Osteocyte (in vitro differentiated cells): ENCODE results near the gene HAPLN2. TPM values are rescaled to one million over a fixed set of nuclear protein-coding genes. Genes with fewer than 3 reads are reported as not detected.

ENCODE experiments used
- DNase-seq: peaks from one replicate; pipeline ENCODE4 v3.0.0; 2021; ENCODE audit warnings: mixed read lengths; ENCODE audit not compliant: unreplicated experiment; ENCODE audit errors: extremely low spot score
- H3K27ac Mint-ChIP-seq: one replicate; pipeline ENCODE4 v1.8.0; 2021; ENCODE audit warnings: mild to moderate bottlenecking, mixed read lengths; ENCODE audit not compliant: unreplicated experiment
- H3K27me3 Mint-ChIP-seq: one replicate; pipeline ENCODE4 v1.8.0; 2021; ENCODE audit warnings: mixed read lengths; ENCODE audit not compliant: unreplicated experiment
- H3K36me3 Mint-ChIP-seq: one replicate; pipeline ENCODE4 v1.8.0; 2021; ENCODE audit warnings: mixed read lengths; ENCODE audit not compliant: unreplicated experiment
- H3K4me1 Mint-ChIP-seq: one replicate; pipeline ENCODE4 v1.8.0; 2021; ENCODE audit warnings: mixed read lengths; ENCODE audit not compliant: unreplicated experiment
- H3K4me3 Mint-ChIP-seq: one replicate; pipeline ENCODE4 v1.8.0; 2021; ENCODE audit warnings: mild to moderate bottlenecking, moderate library complexity, mixed read lengths; ENCODE audit not compliant: unreplicated experiment
- H3K9me3 Mint-ChIP-seq: one replicate; pipeline ENCODE4 v1.8.0; 2021; ENCODE audit warnings: mixed read lengths; ENCODE audit not compliant: unreplicated experiment
- CTCF ChIP-seq: fragments of 200-600 bp; sonication (generic); IDR thresholded peaks from 2 replicates; pipeline ENCODE4 v1.5.0; 2021; ENCODE audit warnings: antibody characterized with exemption, mild to moderate bottlenecking, moderate library complexity
- total RNA-seq: library from RNA; stranded (reverse); gene quantifications from 2 replicates; pipeline ENCODE4 v1.2.1, GENCODE V29; 2021

Gene HAPLN2
- total RNA-seq, 1 donor from 2014 or later = 0.35 TPM

- no peak for TF ChIP-seq CTCF
- Mint-ChIP-seq H3K4me3 (no peak overlapping the region), H3K4me1 (peaks cover 11% of the 10 kb centered on the region), H3K27me3 (peaks cover 2% of the 10 kb centered on the region), H3K27ac (no peak overlapping the region), H3K36me3 (no peaks in the 10 kb centered on the region), H3K9me3 (no peaks in the 10 kb centered on the region)
- DNase-seq = no peak
Measured at GRCh38 chr1:156589546-156589945, 29.7 kb upstream of the HAPLN2 start.

- Mint-ChIP-seq H3K36me3 (peaks cover 2% of the 10 kb centered on the region), H3K27me3 (peaks cover 2% of the 10 kb centered on the region), H3K4me1 (peaks cover 11% of the 10 kb centered on the region), H3K4me3 (peak overlapping the region; percentile 81), H3K9me3 (no peaks in the 10 kb centered on the region), H3K27ac (no peak overlapping the region)
- no peak for TF ChIP-seq CTCF
- DNase-seq = no peak
Measured at GRCh38 chr1:156590326-156591180, 28.7 kb upstream of the HAPLN2 start.

- Mint-ChIP-seq H3K27me3 (peaks cover 2% of the 10 kb centered on the region), H3K9me3 (no peaks in the 10 kb centered on the region), H3K36me3 (peaks cover 5% of the 10 kb centered on the region), H3K4me3 (peak overlapping the region; percentile 81), H3K4me1 (peaks cover 11% of the 10 kb centered on the region), H3K27ac (peak overlapping the region; percentile 91)
- DNase-seq = no peak
- TF ChIP-seq CTCF = no peak
Measured at GRCh38 chr1:156591181-156591431, 28.1 kb upstream of the HAPLN2 start.

- DNase-seq = peak; percentile 88
- no peak for TF ChIP-seq CTCF
- Mint-ChIP-seq H3K36me3 (peaks cover 5% of the 10 kb centered on the region), H3K9me3 (no peaks in the 10 kb centered on the region), H3K4me1 (peaks cover 11% of the 10 kb centered on the region), H3K4me3 (peak within 1 kb of the TSS; percentile 81), H3K27me3 (peaks cover 2% of the 10 kb centered on the region), H3K27ac (peak within 1 kb of the TSS; percentile 91)
Measured at GRCh38 chr1:156591432-156592157, 27.6 kb upstream of the HAPLN2 start, which contains the start of gene NAXE. TSS of gene NAXE (plus strand) at chr1:156591776. CDS start at chr1:156591805, 29 bp downstream.
